ENCODE measurements around the gene KCNQ1OT1.

Gene KCNQ1OT1

DNA sequence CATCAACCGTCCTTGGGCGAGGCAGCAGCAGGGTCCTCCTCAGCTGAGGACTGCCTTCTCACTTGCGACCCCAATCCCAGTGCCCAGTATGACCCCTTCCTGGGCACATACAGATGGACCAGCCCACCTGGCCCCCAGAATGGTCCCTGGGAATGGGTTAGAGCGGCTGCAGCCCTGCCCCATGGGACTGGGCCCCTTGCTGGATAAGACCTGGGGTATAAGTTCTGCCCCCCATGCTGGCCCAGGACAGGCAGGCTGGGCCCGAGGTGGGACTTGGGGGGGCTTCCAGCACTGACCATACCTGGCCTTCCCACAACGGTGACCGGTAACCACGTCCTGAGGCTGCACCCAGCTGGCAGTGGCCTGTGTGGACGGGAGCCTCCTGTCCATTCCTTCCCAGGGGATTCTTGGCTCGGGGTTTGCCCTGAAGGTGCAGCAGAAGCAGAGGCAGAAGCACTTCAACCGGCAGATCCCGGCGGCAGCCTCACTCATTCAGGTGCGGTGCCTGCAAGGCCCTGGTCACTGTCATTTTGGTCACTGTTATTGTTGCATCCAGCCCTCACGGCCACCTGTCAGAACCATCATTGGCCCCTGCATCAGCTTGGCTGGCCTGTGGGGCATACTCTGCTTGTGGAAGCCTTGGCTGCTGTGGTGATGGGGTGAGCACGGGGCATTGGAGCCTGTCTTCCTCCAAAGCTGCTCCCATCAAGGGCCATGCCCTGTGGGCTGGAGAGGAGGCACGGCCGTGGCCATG, 114.8 kb downstream of the KCNQ1OT1 start:
- TF ChIP-seq, protein P1, sequence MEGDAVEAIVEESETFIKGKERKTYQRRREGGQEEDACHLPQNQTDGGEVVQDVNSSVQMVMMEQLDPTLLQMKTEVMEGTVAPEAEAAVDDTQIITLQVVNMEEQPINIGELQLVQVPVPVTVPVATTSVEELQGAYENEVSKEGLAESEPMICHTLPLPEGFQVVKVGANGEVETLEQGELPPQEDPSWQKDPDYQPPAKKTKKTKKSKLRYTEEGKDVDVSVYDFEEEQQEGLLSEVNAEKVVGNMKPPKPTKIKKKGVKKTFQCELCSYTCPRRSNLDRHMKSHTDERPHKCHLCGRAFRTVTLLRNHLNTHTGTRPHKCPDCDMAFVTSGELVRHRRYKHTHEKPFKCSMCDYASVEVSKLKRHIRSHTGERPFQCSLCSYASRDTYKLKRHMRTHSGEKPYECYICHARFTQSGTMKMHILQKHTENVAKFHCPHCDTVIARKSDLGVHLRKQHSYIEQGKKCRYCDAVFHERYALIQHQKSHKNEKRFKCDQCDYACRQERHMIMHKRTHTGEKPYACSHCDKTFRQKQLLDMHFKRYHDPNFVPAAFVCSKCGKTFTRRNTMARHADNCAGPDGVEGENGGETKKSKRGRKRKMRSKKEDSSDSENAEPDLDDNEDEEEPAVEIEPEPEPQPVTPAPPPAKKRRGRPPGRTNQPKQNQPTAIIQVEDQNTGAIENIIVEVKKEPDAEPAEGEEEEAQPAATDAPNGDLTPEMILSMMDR (IDR thresholded peaks at IDR 0.05; ENCODE audit: control insufficient read depth, extremely low read depth, insufficient read depth) = no peak
- no peak overlapping the region for H3K4me3 ChIP-seq (ENCODE audit: low read depth, low read length)
- no peak for DNase-seq (ENCODE audit: low read depth)

DNA sequence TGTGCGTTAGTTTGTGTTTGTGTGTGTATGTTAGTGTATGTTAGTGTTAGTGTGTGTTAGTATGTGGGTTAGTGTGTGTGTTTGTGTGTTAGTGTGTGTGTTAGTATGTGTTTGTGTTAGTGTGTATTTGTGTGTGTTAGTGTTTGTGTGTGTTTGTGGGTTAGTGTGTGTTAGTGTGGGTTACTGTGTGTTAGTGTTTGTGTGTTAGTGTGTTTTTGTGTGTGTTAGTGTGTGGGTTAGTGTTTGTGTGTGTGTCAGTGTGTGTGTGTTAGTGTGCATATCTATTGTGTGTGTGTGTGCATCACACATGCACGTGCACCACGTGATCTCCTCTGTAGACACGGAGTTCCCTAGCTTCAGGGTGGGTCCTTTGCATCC, 115.4 kb downstream of the KCNQ1OT1 start:
- TF ChIP-seq, protein P1 (IDR thresholded peaks at IDR 0.05; ENCODE audit: control insufficient read depth, extremely low read depth, insufficient read depth) = no peak
- DNase-seq (ENCODE audit: low read depth) = no peak
- H3K4me3 ChIP-seq (ENCODE audit: low read depth, low read length) = no peak overlapping the region

DNA sequence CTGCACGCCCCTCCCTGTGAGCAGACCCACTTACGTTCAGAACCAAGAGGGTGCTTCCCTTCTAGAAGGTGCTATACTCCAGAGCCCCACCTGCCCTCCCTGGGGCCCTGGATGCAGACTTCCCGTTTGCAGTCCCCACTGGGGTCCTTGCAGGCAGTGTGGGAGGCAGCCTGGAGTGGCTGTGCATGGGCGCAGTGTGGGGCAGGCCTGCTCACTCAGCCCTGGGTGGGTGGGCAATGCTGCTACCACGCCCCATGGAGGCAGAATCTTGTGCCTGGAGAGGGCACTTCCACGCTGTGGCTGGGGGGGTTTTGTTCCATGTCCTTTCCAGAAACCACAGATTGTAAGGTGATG, 116.2 kb downstream of the KCNQ1OT1 start:
- TF ChIP-seq, protein P1 (IDR thresholded peaks at IDR 0.05; ENCODE audit: control insufficient read depth, extremely low read depth, insufficient read depth) = no peak
- DNase-seq (ENCODE audit: low read depth) = no peak
- no peak overlapping the region for H3K4me3 ChIP-seq (ENCODE audit: low read depth, low read length)

DNA sequence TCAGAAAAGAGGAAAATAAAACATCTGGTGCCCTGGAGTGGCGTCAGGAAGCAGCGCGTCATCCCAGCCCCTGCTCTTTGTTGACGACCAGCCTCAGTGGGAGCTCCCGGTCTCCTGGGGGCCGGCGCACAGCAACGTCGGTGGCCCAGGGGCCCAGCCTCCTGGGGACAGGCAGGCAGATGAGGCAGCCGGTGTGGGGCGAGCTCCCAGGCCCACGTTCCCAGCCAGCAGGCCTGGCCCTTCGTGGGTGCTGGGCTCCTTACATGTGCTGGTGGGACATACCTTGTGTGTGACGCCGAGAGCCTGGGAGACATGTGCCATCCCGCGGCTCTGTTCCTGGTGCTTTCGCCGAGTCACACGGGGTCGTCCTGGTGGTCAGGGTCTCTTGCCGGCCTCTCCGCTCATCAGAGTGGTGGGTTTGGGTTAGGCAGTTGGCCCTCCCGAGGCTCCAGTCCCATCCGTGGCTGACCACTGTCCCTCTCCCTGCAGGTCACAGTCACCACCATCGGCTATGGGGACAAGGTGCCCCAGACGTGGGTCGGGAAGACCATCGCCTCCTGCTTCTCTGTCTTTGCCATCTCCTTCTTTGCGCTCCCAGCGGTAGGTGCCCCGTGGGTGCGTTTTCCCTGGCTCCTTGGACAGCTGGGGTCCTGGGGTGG, 116.7 kb downstream of the KCNQ1OT1 start:
- TF ChIP-seq, protein P1 (IDR thresholded peaks at IDR 0.05; ENCODE audit: control insufficient read depth, extremely low read depth, insufficient read depth) = no peak
- H3K4me3 ChIP-seq (ENCODE audit: low read depth, low read length) = no peak overlapping the region
- DNase-seq (ENCODE audit: low read depth) = no peak

DNA sequence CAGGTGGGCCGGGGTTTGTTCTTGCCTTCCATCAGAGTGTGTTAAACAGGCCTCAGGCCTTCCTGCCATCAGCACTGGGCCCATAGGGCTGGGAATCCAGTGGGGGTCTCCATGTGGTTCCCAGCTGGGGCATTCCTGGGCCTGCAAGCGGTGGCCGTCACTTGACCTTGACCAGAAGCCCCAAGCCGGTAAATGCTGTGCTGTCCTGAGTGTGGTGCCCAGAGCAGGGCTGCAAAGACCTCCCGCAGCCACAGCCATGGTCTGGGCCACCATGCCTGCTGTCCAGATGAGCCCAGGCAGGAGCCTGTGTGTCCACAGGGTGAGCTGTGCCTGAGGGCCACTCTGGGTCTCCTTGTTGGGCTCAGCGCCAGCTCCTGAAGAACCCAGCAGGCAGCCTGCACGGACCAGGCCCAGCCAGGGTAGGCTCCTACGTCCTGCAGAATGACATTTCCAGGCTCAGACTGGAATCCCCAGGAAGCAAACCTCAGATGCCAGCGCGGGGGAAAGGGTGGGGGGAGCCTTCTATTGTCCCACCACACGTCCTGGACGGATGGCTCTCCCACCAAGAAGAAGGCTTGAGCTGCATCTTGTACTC, 117.3 kb downstream of the KCNQ1OT1 start:
- no peak for DNase-seq (ENCODE audit: low read depth)
- TF ChIP-seq, protein P1 (IDR thresholded peaks at IDR 0.05; ENCODE audit: control insufficient read depth, extremely low read depth, insufficient read depth) = no peak
- H3K4me3 ChIP-seq (ENCODE audit: low read depth, low read length) = no peak overlapping the region

DNA sequence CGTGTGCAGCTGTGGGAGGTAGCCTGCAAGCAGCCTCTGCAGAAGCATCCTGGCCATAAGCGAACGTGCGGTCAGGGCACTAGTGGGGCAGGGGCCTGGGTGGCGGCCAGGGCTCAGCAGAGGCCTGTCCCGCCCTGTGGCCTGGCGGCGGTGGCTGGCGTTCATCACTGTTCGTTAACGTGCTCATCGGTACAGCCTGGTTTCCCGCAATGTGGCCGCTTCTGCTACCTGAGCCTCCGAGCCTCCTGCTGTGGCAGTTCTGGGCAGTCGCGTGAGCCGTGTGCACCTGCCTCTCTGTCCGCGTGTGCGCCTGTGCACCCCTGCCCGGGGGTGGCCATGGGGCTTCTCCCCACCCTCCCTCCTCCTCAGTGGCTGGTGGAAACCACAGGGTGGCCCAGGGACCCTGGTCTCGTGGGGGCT, 117.9 kb downstream of the KCNQ1OT1 start:
- no peak overlapping the region for H3K4me3 ChIP-seq (ENCODE audit: low read depth, low read length)
- DNase-seq (ENCODE audit: low read depth) = no peak
- TF ChIP-seq, protein P1 (IDR thresholded peaks at IDR 0.05; ENCODE audit: control insufficient read depth, extremely low read depth, insufficient read depth) = no peak

Measured in LNCaP clone FGC (cell line).